GM19372 (cell line): ENCODE data around the gene CCDC194.

Experiments
- ATAC-seq: cut with Tn5 transposase; IDR thresholded peaks from one replicate; pipeline ENCODE4 v1.9.1; 2021; ENCODE audit warnings: mild to moderate bottlenecking, low read depth, moderate library complexity; ENCODE audit not compliant: unreplicated experiment

CCDC194 gene, protein sequence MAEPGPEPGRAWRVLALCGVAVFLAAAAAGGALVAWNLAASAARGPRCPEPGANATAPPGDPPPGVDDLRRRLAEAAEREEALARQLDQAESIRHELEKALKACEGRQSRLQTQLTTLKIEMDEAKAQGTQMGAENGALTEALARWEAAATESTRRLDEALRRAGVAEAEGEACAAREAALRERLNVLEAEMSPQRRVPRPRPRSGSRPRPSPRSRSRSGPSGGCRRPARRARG

DNA sequence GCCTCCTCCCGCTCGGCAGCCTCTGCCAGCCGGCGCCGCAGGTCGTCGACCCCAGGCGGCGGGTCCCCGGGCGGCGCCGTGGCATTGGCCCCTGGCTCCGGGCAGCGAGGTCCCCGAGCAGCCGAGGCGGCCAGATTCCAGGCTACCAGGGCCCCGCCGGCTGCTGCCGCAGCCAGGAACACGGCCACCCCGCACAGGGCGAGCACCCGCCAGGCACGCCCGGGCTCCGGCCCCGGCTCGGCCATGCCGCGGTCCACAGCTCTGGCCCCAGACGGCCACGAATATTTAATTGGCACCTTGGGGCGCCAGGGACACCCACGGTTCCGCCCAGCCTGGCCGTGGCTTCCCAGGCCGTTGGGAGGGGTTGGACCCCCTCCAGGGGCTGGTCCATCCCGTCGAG is at the start of gene CCDC194:
TSS of gene CCDC194 (minus strand) at position 283 of the 400 bp plus-strand sequence. CDS start at position 245, 38 bp downstream.
- no peak for ATAC-seq

DNA sequence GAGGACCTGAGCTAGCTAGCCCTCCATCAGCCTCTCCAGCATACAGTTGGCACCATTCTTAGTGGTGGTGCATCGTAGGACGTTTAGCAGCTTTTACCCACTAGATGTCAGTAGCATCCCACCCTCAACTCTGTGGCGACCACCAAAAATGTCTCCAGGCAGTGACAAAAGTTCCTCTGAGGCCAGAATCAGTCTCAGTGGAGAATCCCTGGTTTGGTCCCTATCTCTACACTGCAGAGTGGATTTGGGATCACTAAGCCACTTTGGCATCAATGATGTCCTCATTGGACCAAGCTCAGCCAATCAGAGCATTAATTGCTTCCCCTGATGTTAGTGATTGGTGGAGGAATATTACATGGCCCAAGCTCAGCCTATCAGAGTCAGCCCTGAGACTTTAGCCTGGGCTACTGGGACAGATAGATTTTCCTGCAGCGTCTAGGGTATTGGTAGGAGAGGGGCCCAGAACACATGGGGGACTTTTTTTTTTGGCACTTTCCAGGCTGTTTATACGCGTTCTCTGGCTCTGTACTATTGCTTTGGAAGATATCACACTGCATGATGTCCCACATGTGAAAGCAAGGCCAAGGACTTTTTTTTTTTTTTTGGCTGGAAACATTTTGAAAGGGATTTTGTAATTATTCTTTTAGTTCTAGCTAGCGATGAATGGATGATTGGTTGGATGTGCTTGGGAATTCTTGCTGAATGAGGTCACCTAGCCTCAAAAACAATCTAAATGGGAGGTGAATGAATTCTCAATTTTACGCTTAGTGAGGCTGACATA is 47.4 kb upstream of the CCDC194 start:
- no peak for ATAC-seq

DNA sequence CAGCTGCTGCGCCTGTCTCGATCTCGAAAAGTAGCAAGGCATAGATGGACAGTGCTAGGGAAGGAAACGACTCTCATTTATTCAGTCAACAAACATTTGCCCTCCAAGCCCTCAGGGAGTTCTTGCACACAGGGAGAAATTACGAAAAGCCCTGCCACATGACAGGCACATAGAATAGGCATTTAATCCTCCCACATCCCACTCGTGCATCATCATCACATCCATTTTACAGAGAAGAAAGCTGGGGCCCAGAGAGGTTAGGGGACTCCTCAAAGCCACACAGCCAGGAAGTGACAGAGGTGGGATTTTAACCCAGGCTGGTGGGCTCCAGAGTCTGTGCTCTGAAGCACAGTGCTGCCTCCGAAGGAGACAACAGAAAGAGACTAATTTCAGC is 42.9 kb upstream of the CCDC194 start:
- ATAC-seq: no peak

DNA sequence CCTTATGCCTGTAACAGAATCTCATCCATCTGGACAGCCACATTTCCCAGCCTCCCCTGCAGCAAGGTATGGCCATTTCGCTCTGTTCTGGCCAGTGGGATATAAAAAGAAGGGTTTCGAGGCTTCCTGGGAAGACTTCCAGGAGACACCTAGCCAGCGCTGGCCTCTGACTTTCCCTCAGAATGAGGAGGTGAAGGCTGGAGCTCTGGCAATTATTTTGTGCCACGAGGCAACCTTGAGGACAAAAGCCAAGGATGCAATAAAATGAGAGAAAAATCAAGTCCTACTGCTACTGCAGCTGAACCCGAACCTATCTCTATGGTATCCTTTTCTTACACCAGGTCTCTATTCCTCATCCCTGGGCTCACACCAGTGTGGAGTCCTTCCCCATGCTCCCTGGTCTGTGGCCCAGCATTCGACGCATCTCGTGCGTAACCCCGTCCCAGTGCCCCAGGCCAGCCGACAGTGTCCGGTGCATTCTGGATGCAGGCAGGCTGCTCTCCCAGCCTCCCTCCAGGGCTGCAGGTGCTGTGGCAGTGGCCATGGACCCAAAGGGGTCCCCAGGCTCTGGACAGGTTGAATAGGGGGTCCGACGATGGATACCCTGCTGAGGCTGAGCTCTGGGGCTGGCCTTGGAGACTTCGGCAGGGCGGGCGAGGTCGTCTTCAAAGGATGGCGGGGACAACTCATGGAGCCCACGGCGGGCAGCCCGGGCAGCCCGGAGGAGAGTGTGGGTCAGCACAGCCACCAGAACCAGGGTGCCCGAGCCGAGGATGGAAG is 42.3 kb upstream of the CCDC194 start:
- ATAC-seq: no peak

DNA sequence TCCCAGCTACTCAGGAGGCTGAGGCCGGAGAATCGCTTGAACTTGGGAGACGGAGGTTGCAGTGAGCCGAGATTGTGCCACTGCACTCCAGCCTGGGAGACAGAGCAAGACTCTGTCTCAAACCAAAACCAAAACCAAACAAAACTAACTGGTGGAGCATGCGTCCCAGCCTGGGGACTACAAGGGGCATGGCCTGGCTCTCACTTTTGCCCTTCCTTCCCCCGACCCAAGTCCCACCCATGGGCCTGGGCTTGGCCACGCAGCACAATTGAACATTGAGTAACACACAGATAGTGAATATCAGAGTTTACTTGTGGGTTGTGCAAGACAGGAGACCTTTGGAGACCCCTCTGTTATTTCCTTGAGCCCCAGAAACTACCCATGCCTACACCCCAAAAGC is 41.2 kb upstream of the CCDC194 start:
- no peak for ATAC-seq

DNA sequence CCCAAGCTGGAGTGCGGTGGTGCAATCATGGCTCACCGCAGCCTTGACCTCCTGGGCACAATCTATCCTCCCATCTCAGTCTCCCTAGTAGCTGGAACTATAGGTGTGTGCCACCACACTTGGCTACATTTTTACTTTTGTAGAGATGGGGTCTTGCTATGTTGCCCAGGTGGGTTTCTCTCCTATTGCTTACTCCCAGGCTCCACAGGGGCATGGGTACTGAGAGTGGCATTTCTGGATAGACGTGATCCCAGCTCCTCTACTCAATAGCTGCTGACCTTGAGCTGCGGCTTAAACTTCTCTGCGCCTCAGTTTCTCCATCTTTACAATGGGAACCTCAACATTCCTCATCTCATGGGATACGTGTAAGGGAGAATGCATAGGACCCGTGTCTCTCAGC is 37.4 kb upstream of the CCDC194 start:
- ATAC-seq: no peak

DNA sequence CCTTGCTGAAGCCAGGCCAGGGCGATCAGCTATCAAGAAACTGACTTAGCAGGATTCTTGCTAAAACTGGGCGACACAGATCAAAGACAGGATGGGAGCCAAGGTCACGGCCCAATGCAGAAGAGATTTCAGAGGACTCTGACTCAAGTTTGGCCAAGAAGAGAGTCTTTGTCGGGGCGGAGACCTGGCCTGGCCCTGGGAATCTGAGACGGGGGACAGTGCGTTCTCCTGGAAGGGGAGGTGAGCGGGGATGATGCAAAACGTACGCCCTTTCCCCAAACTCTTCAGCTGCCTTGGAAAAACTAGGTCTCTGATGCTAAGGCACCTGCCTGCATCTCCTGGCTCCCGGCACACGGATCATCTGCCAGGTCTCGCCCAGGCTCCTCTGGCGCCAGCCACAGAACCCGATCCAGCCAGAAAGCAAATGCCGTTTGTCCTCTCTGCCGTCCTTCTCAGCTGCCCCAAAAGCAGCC is 35.7 kb upstream of the CCDC194 start:
- ATAC-seq: no peak

DNA sequence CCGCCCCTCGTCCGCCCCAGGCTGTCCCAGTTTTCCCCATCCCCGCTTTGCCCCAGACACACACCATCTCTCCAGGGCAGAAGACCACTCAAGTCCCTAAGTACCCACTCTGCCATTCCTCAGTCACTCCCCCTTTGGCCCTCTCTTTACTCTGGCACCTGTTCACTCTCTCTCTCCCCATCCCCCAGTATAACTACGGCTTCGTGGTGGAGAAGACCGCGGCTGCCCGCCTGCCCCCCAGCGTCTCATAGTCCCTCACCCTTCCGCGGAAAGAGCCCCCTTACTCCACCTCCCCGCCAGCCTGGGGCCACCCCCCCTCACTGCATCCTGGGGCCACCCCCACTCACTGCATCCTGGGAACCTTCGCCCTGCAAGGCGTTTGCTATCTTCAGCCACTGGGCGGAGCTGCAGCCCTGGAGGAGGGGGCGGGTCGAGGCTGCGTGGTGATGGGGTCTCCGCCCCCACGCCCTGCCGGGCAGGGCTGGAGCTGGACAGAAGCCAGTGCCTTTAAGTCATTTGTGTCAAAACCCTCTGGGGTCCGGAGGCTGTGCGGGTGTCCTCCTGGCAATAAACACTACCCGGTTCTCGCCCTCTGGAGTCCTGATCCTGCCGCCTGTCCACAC is 30.9 kb upstream of the CCDC194 start:
- no peak for ATAC-seq

DNA sequence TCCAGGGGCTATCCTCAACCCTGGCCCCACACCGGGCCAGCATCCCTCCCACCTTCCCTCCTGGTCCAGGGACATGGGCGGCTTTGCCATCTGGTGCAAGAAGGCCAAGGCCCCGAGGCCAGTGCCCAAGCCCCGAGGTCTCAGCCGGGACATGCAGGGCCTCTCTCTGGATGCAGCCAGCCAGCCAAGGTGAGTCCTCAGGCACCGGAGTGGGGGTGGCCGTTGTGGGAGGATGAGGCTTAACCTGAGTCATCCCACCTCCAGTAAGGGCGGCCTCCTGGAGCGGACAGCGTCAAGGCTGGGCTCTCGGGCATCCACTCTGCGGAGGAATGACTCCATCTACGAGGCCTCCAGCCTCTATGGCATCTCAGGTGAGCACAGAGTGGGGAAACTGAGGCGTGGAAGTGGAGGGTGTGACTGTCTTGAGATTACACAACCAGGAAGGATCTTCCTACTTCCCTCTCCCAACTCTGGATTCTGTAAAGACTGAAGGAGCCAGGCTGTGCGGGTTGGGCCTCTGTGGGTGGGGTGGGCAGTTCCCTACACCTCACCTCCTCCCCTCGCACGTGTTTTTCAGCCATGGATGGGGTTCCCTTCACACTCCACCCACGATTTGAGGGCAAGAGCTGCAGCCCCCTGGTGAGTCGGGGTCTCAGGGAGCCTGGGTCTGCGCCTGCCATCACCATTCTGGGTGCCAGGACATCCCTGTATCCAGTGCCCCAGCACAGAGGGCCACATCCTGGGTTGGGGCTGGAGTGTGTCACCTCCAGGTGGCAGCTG is 29.6 kb upstream of the CCDC194 start:
- no peak for ATAC-seq

DNA sequence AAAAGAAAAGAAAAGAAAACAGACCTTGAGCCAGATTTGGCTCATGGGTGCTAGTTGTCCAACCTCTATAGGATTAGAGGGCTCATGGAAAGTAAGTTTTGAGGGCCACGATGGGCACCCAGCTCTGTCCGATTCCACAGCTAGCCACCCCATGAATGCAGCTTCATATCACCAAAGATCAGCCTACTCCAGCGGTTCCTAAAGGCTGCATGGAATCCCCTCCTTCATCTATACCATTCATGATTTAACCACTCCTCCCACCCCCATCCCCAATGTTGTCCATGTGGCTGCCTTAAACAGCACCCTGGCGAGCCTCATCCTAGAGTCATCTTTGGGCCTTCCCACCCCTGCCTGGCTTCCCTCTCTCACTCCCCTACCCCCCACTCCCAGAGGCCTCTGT is 27.9 kb upstream of the CCDC194 start:
- ATAC-seq: no peak

DNA sequence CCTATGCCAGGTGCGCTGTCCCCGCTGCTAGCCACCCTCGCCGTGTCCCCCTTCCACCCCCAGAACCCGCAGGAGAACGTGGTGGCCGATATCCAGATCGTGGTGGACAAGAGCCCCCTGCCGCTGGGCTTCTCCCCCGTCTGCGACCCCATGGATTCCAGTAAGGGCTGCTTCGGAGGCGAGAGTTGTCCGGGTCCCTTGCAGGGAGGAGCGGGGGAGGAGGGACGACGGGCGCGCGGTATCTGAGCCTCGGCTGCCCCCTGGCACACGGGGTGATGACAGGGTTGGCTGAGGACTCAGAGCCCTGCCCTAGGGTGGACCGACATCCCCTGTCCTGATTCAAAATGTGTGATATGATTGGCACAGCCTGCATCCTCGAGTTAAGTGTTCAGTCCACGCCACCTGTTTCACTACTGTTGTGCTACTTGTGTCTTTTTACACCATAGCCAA is 26.5 kb upstream of the CCDC194 start:
- ATAC-seq: no peak

DNA sequence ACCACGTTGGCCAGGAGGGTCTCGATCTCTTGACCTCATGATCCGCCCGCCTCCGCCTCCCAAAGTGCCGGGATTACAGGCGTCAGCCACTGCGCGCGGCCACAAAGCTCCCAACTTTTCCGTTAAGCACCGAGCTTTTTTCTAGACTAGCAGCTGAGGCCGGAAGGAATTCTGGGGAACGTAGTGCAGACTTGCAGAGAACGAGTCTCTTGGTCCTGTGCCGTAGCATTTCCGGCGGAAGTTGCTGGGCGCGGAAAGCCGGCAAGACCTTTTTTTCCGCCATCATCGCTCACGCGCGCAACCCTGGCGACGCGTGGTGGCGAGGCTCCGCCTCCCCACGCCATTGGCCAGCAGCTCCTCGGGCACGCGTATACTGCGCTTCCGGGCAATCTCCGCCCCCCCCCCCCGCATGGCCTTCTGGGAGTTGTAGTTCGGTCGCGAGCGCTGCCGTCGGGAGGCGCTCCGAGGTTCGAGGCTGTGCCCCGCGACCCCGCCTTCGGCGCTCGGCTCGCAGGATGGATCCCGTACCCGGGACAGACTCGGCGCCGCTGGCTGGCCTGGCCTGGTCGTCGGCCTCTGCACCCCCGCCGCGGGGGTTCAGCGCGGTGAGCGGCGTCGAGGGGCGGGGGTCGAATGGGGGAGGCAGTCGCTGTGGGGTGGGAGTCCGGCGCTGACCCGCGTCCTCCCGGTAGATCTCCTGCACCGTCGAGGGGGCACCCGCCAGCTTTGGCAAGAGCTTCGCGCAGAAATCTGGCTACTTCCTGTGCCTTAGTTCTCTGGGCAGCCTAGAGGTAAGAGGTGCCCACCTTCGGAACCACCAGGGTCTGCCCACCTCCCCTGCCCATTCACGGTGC is 25.9 kb upstream of the CCDC194 start, which contains the start of gene MVB12A:
TSS of gene MVB12A (plus strand) at position 427 of the 854 bp plus-strand sequence. CDS start at position 516, 89 bp downstream.
- ATAC-seq: peak; percentile 87

DNA sequence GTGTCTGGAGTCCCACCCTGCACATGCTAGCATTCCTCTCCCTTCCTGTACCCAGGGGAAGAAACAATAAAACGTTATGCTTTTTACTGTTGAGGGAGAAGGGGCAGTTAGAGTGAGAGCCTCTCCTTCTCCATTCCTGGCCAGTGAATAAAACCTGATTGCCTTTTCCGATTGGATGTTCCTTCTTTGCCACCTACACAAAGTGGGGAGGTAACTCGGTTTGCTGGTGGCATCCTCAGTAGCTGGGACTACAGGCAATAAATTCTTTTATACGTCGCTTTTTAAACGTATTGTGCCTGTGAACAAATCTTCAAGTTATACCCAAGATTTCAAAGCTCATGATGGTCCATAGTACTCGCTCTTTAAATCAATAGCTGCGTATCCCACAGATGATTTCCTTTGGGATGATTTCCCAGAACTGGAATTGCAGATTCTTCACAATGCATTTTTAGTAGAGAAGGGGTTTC is 25.2 kb upstream of the CCDC194 start:
- no peak for ATAC-seq

DNA sequence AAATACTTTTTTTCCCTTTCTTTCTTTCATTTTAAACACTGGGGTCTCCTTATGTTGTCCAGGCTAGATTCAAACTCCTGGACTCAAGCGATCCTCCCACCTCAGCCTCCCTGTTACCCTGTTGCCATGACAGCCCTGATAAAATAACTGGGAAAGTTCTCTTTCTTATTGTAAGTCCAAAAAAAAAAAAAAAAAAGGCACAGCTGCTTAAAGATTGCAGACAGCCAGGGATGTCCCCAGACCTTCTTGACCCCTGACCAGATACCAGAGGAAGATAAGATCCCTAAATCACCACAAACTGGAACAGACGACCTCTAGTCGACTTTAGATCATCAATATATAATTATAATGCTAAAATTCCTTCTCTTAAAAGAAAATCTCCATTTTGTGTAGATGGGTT is 24.7 kb upstream of the CCDC194 start:
- no peak for ATAC-seq

DNA sequence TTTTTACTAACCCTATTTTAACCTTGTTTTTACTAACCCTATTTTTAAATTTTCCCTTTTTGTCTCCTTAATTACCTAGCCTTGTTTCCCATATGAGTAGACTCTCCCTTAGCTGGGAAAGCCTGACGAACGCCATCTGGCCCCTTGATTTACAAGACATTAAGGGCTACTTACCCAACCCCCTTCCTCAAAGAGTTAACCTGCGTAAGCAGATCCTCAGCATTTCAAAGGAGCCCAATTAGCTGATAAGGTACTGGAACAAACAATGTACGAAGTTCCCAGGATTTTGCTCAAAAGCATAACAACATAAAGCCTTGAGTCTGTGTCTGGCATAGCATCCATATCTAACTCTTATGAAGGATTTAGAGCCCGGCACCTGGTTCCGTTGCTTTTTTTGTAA is 21.1 kb upstream of the CCDC194 start:
- no peak for ATAC-seq

DNA sequence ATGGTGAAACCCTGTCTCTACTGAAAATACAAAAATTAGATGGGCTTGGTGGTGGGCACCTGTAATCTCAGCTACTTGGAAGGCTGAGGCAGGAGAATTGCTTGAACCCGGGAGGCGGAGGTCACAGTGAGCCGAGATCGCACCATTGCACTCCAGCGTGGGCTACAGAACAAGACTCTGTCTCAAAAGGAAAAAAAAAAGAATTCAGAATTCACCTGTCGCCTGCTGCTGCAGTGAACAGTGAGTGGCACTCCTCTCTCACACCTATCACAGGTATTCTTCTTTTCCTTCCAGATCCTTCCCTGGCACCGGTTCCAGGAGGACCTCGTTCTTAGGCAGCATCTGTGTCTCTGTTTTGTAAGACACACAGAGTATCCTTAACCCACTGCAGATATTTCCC is 20.1 kb upstream of the CCDC194 start:
- ATAC-seq: no peak

DNA sequence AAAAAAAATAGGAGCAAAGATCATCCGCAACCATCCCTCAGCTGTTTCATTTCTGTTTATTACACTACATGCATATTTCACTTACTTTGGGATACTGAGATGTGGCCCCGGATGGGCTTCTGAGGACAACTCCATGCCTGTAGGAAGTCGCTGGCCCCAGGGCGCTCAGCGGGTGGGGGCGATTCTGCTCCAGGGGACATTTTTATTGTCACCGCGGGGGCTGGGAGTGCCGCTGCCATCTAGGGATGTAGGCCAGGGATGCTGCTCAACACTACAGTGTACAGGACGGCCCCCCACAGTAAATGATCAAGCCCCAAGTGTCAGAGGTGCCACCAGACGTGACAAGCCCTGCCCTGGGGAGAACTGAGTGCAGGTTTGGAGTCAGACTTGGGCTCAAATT is 17.8 kb upstream of the CCDC194 start:
- ATAC-seq: no peak

DNA sequence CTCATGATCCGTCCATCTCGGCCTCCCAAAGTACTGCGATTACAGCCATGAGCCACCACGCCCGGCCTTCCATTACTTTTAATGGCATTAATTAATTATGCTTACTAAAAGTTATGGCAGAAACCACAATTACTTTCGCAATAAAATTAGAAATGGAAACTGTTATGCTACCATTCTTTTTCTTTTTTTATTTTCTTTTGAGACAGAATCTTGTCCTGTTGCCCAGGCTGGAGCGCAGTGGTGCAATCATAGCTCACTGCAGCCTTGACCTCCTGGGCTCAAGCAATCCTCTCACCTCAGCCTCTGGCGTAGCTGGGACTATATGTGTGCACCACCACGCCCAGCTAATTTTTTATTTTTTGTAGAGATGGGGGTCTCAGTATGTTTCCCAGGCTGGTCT is 16.0 kb upstream of the CCDC194 start:
- ATAC-seq: no peak

DNA sequence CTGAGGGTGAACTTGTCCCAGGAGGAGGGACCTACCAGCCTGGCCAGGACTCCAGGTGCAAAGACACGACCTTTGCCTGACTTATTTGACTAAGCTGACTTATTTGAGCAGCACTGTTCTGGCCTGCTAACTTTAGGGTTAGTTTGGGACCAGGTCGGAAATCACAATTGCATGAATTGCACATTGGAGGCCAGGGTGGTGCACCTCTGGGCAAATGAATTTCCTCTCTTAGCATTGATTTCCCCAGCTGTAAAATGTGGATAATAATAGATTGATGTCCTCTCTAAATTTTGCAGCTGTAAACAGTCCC is 12.8 kb upstream of the CCDC194 start:
- no peak for ATAC-seq
